ENCODE measurements around the gene TNS3. TPM values are rescaled to one million over a fixed set of nuclear protein-coding genes. Genes with fewer than 3 reads are reported as not detected.

Gene TNS3
- total and polyA plus RNA-seq, 2 donors (not counting 1 experiment from before 2014, with no cell fraction given) = 11.4 to 77.5 TPM

- Mint-ChIP-seq H3K27ac (no peak overlapping the region), H3K4me3 (no peak overlapping the region), H3K9me3 (ENCODE audit: insufficient read depth) (no peaks in the 10 kb centered on the region), H3K4me1 (peaks cover 7% of the 10 kb centered on the region), H3K27me3 (peaks cover 11% of the 10 kb centered on the region)
- no peak overlapping the region for H3K27ac ChIP-seq (ENCODE audit: low read length in 2 of 2)
- POLR2A ChIA-PET = no interaction called here
- CTCF ChIA-PET = interaction anchor here (1.2 kb wide), 1 partner anchor 559 kb away, joined by 3 read pairs; no protein-coding TSS in a partner anchor
- H3K27me3 ChIP-seq (replicated peaks in 1 of 4; ENCODE audit: control extremely low read depth in 1 of 4, control insufficient read depth in 3 of 4, insufficient read depth in 4 of 4, low read length in 3 of 4) = peaks cover 0 to 4% (median 0%) of the 10 kb centered on the region in 4 experiments
- H3K4me2 ChIP-seq (replicated peaks; ENCODE audit: low read depth, low read length, poor library complexity, severe bottlenecking) = no peak overlapping the region
- no peak overlapping the region for H2AFZ ChIP-seq (ENCODE audit: insufficient read depth, low read depth, low read length, poor library complexity, severe bottlenecking)
- H3K9me3 ChIP-seq (ENCODE audit: control extremely low read depth in 1 of 3, control insufficient read depth in 2 of 3, insufficient read depth in 1 of 3, low read length in 2 of 3) = no peaks in the 10 kb centered on the region
- 100% methylated on average over 1 of the region's 1 CpG for WGBS (ENCODE audit: insufficient coverage)
- ATAC-seq (ENCODE audit: low read depth) = no peak
- H3K4me1 ChIP-seq (ENCODE audit: control insufficient read depth in 2 of 2, insufficient read depth in 2 of 2, low read length in 2 of 2) = peaks cover 8 to 9% of the 10 kb centered on the region in 2 donors
- DNase-seq = no peak
- H3K9ac ChIP-seq (ENCODE audit: low read length) = no peak overlapping the region
- no peaks in the 10 kb centered on the region for H4K20me1 ChIP-seq (ENCODE audit: control insufficient read depth, insufficient read depth, low read length, poor library complexity, severe bottlenecking)
- no peaks in the 10 kb centered on the region for H3K36me3 ChIP-seq (replicated peaks in 1 of 2; ENCODE audit: control extremely low read depth in 1 of 2, control insufficient read depth in 1 of 2, extremely low read depth in 1 of 2, insufficient read depth in 2 of 2, low read length in 1 of 2)
- intact Hi-C loops (cut with micrococcal nuclease) = no loop called here
- no peaks in the 10 kb centered on the region for H3K79me2 ChIP-seq (ENCODE audit: control insufficient read depth, insufficient read depth, low read length)
- H3K4me3 ChIP-seq (ENCODE audit: control extremely low read depth in 1 of 5, extremely low read depth in 1 of 5, insufficient read depth in 1 of 5, low read depth in 2 of 5, low read length in 4 of 5) = no peak overlapping the region
- TF ChIP-seq EZH2 (IDR thresholded peaks at IDR 0.05; ENCODE audit: borderline replicate concordance, insufficient read depth, low read depth, low read length, poor library complexity, severe bottlenecking) = no peak
- no peak for TF ChIP-seq CTCF (IDR thresholded peaks at IDR 0.05)
Measured at GRCh38 chr7:47260270-47260669, 321.6 kb downstream of the TNS3 start.

GRCh38 chr7:47259682-47260081 lies 322.2 kb downstream of the TNS3 start:
- Histone ChIP-seq H3K4me3 (ENCODE audit: control extremely low read depth in 1 of 5, extremely low read depth in 1 of 5, insufficient read depth in 1 of 5, low read depth in 2 of 5, low read length in 4 of 5) (no peak overlapping the region), H3K4me2 (replicated peaks; ENCODE audit: low read depth, low read length, poor library complexity, severe bottlenecking) (no peak overlapping the region), H3K9me3 (ENCODE audit: control extremely low read depth in 1 of 3, control insufficient read depth in 2 of 3, insufficient read depth in 1 of 3, low read length in 2 of 3) (no peaks in the 10 kb centered on the region), H4K20me1 (ENCODE audit: control insufficient read depth, insufficient read depth, low read length, poor library complexity, severe bottlenecking) (no peaks in the 10 kb centered on the region), H3K9ac (ENCODE audit: low read length) (no peak overlapping the region), H3K79me2 (ENCODE audit: control insufficient read depth, insufficient read depth, low read length) (no peaks in the 10 kb centered on the region), H3K36me3 (replicated peaks in 1 of 2; ENCODE audit: control extremely low read depth in 1 of 2, control insufficient read depth in 1 of 2, extremely low read depth in 1 of 2, insufficient read depth in 2 of 2, low read length in 1 of 2) (no peaks in the 10 kb centered on the region), H3K27me3 (replicated peaks in 1 of 4; ENCODE audit: control extremely low read depth in 1 of 4, control insufficient read depth in 3 of 4, insufficient read depth in 4 of 4, low read length in 3 of 4) (peaks cover 0 to 4% (median 0%) of the 10 kb centered on the region in 4 experiments), H3K27ac (ENCODE audit: low read length in 2 of 2) (no peak overlapping the region), H2AFZ (ENCODE audit: insufficient read depth, low read depth, low read length, poor library complexity, severe bottlenecking) (no peak overlapping the region), H3K4me1 (ENCODE audit: control insufficient read depth in 2 of 2, insufficient read depth in 2 of 2, low read length in 2 of 2) (peaks cover 14 to 15% of the 10 kb centered on the region in 2 donors)
- ChIA-PET POLR2A (no interaction called here), CTCF (interaction anchor here (1.2 kb wide), 1 partner anchor 560 kb away, joined by 3 read pairs; no protein-coding TSS in a partner anchor)
- Mint-ChIP-seq H3K9me3 (ENCODE audit: insufficient read depth) (no peaks in the 10 kb centered on the region), H3K4me3 (no peak overlapping the region), H3K27me3 (peaks cover 11% of the 10 kb centered on the region), H3K27ac (no peak overlapping the region), H3K4me1 (peaks cover 13% of the 10 kb centered on the region)
- TF ChIP-seq CTCF (IDR thresholded peaks at IDR 0.05) (no peak), EZH2 (IDR thresholded peaks at IDR 0.05; ENCODE audit: borderline replicate concordance, insufficient read depth, low read depth, low read length, poor library complexity, severe bottlenecking) (no peak)
- ATAC-seq (ENCODE audit: low read depth) (no peak), DNase-seq (no peak)
- intact Hi-C loops (cut with micrococcal nuclease) = no loop called here
- WGBS (ENCODE audit: insufficient coverage) = 94% methylated on average over 1 of the region's 2 CpGs

All from B cell (primary cell).